ENCODE measurements around the gene AIP.
A peak's percentile ranks its signal among the peaks of the same experiment; 100 is the strongest.

Gene AIP

GRCh38 chr11:67482827-67483798 lies at the start of gene AIP:
AIP (plus strand) TSS chr11:67483026; CDS start chr11:67483159, 133 bp downstream.
- TF ChIP-seq L3MBTL2 (conservative IDR thresholded peaks at IDR 0.05) (peak; percentile 100), ELF4 (IDR thresholded peaks at IDR 0.05) (peak; percentile 52; the same call in 1 of the 2 replicates), FOXM1 (IDR thresholded peaks at IDR 0.05; ENCODE audit: borderline replicate concordance) (no peak), PKNOX1 (IDR thresholded peaks at IDR 0.05) (peak; percentile 98)
- DNase-seq (ENCODE audit: extremely low spot score), result peak; percentile 98
- POLR2A ChIA-PET, result interaction anchor here (0.6 to 1.6 kb wide), 14 partner anchors 9 to 129 kb away, joined by 3 to 10 read pairs (median 4); partner anchors contain the start of genes PPP1CA, RAD9A and TMEM134
- CTCF ChIA-PET, result interaction anchor here (0.6 to 0.7 kb wide), 2 partner anchors 12 to 90 kb away, joined by 3 to 4 read pairs; no protein-coding TSS in a partner anchor

GRCh38 chr11:67433536-67434394 lies 49.1 kb upstream of the AIP start:
- no peak for DNase-seq (ENCODE audit: extremely low spot score)
- TF ChIP-seq LEF1 (IDR thresholded peaks at IDR 0.05; ENCODE audit: borderline replicate concordance) (no peak), SUZ12 (IDR thresholded peaks at IDR 0.05) (no peak), SP1 (IDR thresholded peaks at IDR 0.05) (no peak), PKNOX1 (IDR thresholded peaks at IDR 0.05) (no peak), FOXA1 (IDR thresholded peaks at IDR 0.05) (no peak), BHLHE40 (IDR thresholded peaks at IDR 0.05; ENCODE audit: borderline replicate concordance) (no peak), FOXK2 (IDR thresholded peaks at IDR 0.05) (no peak), ELF4 (IDR thresholded peaks at IDR 0.05) (no peak), FOXM1 (IDR thresholded peaks at IDR 0.05; ENCODE audit: borderline replicate concordance) (no peak)
- CTCF ChIA-PET, result no interaction called here
- POLR2A ChIA-PET, result no interaction called here

- DNase-seq (ENCODE audit: extremely low spot score), result no peak
- ChIA-PET POLR2A (no interaction called here), CTCF (no interaction called here)
- TF ChIP-seq CTBP1 (IDR thresholded peaks at IDR 0.05; ENCODE audit: borderline replicate concordance), result no peak
- no peak for TF ChIP-seq TARDBP (IDR thresholded peaks at IDR 0.05)
- no peak for TF ChIP-seq HDGF (IDR thresholded peaks at IDR 0.05; ENCODE audit: borderline replicate concordance)
- no peak for TF ChIP-seq ARNT (IDR thresholded peaks at IDR 0.05)
- TF ChIP-seq SP1 (IDR thresholded peaks at IDR 0.05), result no peak
- TF ChIP-seq FOXA1 (IDR thresholded peaks at IDR 0.05), result no peak
- TF ChIP-seq L3MBTL2 (conservative IDR thresholded peaks at IDR 0.05), result no peak
Observed at GRCh38 chr11:67434395-67434881, 48.4 kb upstream of the AIP start.

- ChIA-PET CTCF (no interaction called here), POLR2A (no interaction called here)
- no peak for DNase-seq (ENCODE audit: extremely low spot score)
- no peak for TF ChIP-seq ELF4 (IDR thresholded peaks at IDR 0.05)
- TF ChIP-seq L3MBTL2 (conservative IDR thresholded peaks at IDR 0.05), result no peak
- TF ChIP-seq NFRKB (IDR thresholded peaks at IDR 0.05), result no peak
- no peak for TF ChIP-seq HDGF (IDR thresholded peaks at IDR 0.05; ENCODE audit: borderline replicate concordance)
- no peak for TF ChIP-seq FOXK2 (IDR thresholded peaks at IDR 0.05)
- no peak for TF ChIP-seq ZNF384 (IDR thresholded peaks at IDR 0.05)
- TF ChIP-seq FOXA1 (IDR thresholded peaks at IDR 0.05), result no peak
- TF ChIP-seq SUZ12 (IDR thresholded peaks at IDR 0.05), result no peak
- no peak for TF ChIP-seq CTBP1 (IDR thresholded peaks at IDR 0.05; ENCODE audit: borderline replicate concordance)
- no peak for TF ChIP-seq BHLHE40 (IDR thresholded peaks at IDR 0.05; ENCODE audit: borderline replicate concordance)
- no peak for TF ChIP-seq PKNOX1 (IDR thresholded peaks at IDR 0.05)
- TF ChIP-seq LEF1 (IDR thresholded peaks at IDR 0.05; ENCODE audit: borderline replicate concordance), result no peak
- TF ChIP-seq FOXM1 (IDR thresholded peaks at IDR 0.05; ENCODE audit: borderline replicate concordance), result no peak
- no peak for TF ChIP-seq SP1 (IDR thresholded peaks at IDR 0.05)
- TF ChIP-seq ARNT (IDR thresholded peaks at IDR 0.05), result no peak
- no peak for TF ChIP-seq TARDBP (IDR thresholded peaks at IDR 0.05)
Observed at GRCh38 chr11:67435031-67435726, 47.6 kb upstream of the AIP start.

- CTCF ChIA-PET, result no interaction called here
- TF ChIP-seq FOXK2 (IDR thresholded peaks at IDR 0.05) (no peak), ELF4 (IDR thresholded peaks at IDR 0.05) (no peak), NFRKB (IDR thresholded peaks at IDR 0.05) (no peak)
- POLR2A ChIA-PET, result interaction anchor here (4.0 kb wide), 1 partner anchor 33 kb away, joined by 14 read pairs; the partner anchor contains the start of gene TMEM134
- no peak for DNase-seq (ENCODE audit: extremely low spot score)
Observed at GRCh38 chr11:67435727-67436458, 46.9 kb upstream of the AIP start.

All from HEK293T (cell line).